Measurements from ENCODE around the gene CDIP1.

DNA sequence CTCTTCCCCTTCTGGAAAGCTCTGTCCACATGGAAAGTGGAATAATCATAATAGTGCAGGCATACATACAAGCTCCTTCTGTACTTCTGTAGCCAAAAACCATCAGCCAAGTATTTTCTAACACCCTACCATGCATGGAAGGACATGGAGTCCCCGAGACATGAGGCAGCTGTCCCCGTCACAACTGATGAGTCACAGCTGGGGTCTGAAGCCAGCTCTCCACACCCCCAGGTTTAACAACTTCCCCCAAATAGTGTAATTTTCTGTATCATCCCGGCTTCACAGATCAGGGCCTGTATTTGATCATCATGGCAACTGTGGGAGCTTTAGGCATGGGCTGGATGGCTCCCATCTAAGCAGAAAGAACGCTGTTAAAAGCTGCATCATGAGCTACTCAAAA is 34.1 kb upstream of the CDIP1 start:
- TF ChIP-seq, protein P1, sequence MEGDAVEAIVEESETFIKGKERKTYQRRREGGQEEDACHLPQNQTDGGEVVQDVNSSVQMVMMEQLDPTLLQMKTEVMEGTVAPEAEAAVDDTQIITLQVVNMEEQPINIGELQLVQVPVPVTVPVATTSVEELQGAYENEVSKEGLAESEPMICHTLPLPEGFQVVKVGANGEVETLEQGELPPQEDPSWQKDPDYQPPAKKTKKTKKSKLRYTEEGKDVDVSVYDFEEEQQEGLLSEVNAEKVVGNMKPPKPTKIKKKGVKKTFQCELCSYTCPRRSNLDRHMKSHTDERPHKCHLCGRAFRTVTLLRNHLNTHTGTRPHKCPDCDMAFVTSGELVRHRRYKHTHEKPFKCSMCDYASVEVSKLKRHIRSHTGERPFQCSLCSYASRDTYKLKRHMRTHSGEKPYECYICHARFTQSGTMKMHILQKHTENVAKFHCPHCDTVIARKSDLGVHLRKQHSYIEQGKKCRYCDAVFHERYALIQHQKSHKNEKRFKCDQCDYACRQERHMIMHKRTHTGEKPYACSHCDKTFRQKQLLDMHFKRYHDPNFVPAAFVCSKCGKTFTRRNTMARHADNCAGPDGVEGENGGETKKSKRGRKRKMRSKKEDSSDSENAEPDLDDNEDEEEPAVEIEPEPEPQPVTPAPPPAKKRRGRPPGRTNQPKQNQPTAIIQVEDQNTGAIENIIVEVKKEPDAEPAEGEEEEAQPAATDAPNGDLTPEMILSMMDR (IDR thresholded peaks at IDR 0.05; ENCODE audit: low read depth, low read length): no peak
- TF ChIP-seq POLR2A (IDR thresholded peaks at IDR 0.05; ENCODE audit: extremely low read depth, insufficient read length): no peak

Data from NB4 (cell line).